ENCODE measurements around the gene CHRM2.

GRCh38 chr7:136914016-136914415, 45.6 kb downstream of the CHRM2 start:
- TF ChIP-seq BHLHE40 (IDR thresholded peaks at IDR 0.05; ENCODE audit: borderline replicate concordance), result no peak
- TF ChIP-seq TARDBP (IDR thresholded peaks at IDR 0.05), result no peak
- no peak for TF ChIP-seq SP1 (IDR thresholded peaks at IDR 0.05)
- no peak for TF ChIP-seq PKNOX1 (IDR thresholded peaks at IDR 0.05)
- TF ChIP-seq ELF4 (IDR thresholded peaks at IDR 0.05), result no peak
- TF ChIP-seq SUZ12 (IDR thresholded peaks at IDR 0.05), result no peak
- no peak for TF ChIP-seq FOXK2 (IDR thresholded peaks at IDR 0.05)
- TF ChIP-seq CTBP1 (IDR thresholded peaks at IDR 0.05; ENCODE audit: borderline replicate concordance), result no peak
- no peak for TF ChIP-seq HDGF (IDR thresholded peaks at IDR 0.05; ENCODE audit: borderline replicate concordance)
